Stimulated activated CD4-positive, alpha-beta T cell treated with anti-CD3 and anti-CD28 coated beads, Interleukin-12 subunit alpha, Interleukin-12 subunit beta, amount 100 ng/mL, for 4 hours (primary cell): ENCODE measurements around the gene ARMC7.
"Not testable (repeated sequence)": the region's sequence is repeated elsewhere in the genome, so short reads cannot be mapped to it uniquely, and the experiment has no call there.

Experiments used
- DNase-seq: peaks from one replicate; pipeline ENCODE4 v3.0.0-alpha.2; 2020

Gene ARMC7

GRCh38 chr17:75130059-75130631, 20.4 kb downstream of the ARMC7 start:
- DNase-seq: no peak

GRCh38 chr17:75130632-75131277, 21.0 kb downstream of the ARMC7 start:
- DNase-seq: peak; percentile 53

GRCh38 chr17:75131278-75132017, 21.7 kb downstream of the ARMC7 start, which contains the start of gene NT5C:
Gene NT5C, minus strand, starts transcription at chr17:75131742. Its CDS starts 35 bp downstream, at chr17:75131707.
- peak; percentile 72 for DNase-seq

- not testable (repeated sequence) for DNase-seq
Measured at GRCh38 chr17:75132018-75133000, 22.5 kb downstream of the ARMC7 start.

- no peak for DNase-seq
Measured at GRCh38 chr17:75133001-75133400, 23.2 kb downstream of the ARMC7 start.

- not testable (repeated sequence) for DNase-seq
Measured at GRCh38 chr17:75133607-75134347, 24.0 kb downstream of the ARMC7 start.

GRCh38 chr17:75135452-75135851, 25.7 kb downstream of the ARMC7 start:
- no peak for DNase-seq

- no peak for DNase-seq
Measured at GRCh38 chr17:75135946-75136345, 26.2 kb downstream of the ARMC7 start.

GRCh38 chr17:75137762-75138161, 28.0 kb downstream of the ARMC7 start:
- DNase-seq: not testable (repeated sequence)

- DNase-seq: no peak
Measured at GRCh38 chr17:75138519-75138918, 28.8 kb downstream of the ARMC7 start.

GRCh38 chr17:75142236-75142971, 32.6 kb downstream of the ARMC7 start:
- DNase-seq: no peak

- no peak for DNase-seq
Measured at GRCh38 chr17:75144816-75145512, 35.2 kb downstream of the ARMC7 start.

GRCh38 chr17:75146592-75146991, 36.8 kb downstream of the ARMC7 start:
- DNase-seq: no peak

- DNase-seq: no peak
Measured at GRCh38 chr17:75147878-75148546, 38.2 kb downstream of the ARMC7 start.

- DNase-seq: no peak
Measured at GRCh38 chr17:75151930-75152329, 42.2 kb downstream of the ARMC7 start.

GRCh38 chr17:75152523-75152921, 42.8 kb downstream of the ARMC7 start:
- no peak for DNase-seq

GRCh38 chr17:75152922-75153779, 43.4 kb downstream of the ARMC7 start:
- no peak for DNase-seq

GRCh38 chr17:75153780-75154194, 44.0 kb downstream of the ARMC7 start:
- DNase-seq: no peak
